ENCODE data around the gene SH3BP2.

SH3BP2 gene

GRCh38 chr4:2878346-2878745, 85.5 kb downstream of the SH3BP2 start:
- DNase-seq (ENCODE audit: low read depth in 2 of 2): no peak

DNA sequence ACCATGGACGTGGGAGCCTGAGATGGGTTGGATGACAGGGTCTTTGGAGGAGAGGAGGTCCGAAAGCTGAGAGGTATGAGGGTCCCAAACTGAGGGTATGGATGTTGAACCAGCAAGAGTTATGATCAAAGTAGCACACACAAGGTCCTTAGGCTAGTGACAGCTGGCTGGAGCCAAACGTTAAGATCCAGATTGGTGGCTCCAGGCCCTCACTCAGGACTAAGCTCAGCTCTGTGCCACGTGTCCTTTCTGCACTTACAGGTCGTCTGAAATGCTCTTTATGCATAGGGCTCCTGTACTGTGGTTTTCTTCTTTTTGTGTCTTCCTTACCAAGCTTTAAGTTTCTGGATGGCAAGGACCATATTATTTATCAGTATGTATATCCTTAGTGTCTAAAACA, 86.1 kb downstream of the SH3BP2 start:
- DNase-seq (ENCODE audit: low read depth in 2 of 2): no peak

DNA sequence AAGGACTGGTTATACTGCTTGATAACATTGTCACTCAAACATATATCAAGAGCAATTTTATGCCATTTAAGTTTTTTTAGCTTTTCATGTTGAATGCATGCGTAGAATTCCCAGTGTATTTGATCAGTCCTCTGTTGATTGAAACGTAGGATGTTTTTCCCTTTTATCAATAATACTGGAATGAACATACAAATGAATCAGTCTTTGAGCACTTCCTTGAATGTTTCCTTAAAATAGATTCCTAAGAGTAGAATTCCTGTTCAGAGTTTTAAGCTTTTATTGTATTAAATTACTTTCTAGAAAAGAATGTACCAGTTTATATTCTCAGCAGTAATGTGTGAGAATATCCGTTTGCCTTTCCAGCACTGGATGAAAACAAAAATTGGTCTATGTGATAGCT, 88.5 kb downstream of the SH3BP2 start:
- DNase-seq (ENCODE audit: low read depth in 2 of 2): no peak

GRCh38 chr4:2882341-2882740, 89.5 kb downstream of the SH3BP2 start:
- DNase-seq (ENCODE audit: low read depth in 2 of 2): no peak

GRCh38 chr4:2886161-2886560, 93.3 kb downstream of the SH3BP2 start:
- DNase-seq (ENCODE audit: low read depth in 2 of 2): no peak

GRCh38 chr4:2886622-2887021, 93.7 kb downstream of the SH3BP2 start:
- DNase-seq (ENCODE audit: low read depth in 2 of 2): no peak

DNA sequence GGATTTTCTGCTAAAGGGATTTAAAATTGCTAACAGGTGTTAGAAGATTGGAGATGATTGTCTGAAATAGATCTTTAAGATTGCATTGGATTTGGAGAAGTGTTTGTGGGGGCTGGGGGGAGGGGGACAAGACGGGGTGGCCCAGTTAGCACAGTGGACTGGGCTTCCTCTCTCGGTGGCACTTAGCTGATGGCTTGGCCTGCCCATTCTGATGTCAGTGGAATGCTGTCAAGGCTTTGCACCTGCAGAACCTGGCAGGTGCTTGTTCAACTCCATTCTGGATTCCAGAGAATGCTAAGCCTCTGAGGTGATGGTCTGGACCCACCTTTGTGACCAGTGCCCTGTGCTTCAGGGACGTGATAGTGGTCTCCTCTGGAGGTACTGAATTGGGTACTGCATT, 94.5 kb downstream of the SH3BP2 start:
- no peak for DNase-seq (ENCODE audit: low read depth in 2 of 2)

DNA sequence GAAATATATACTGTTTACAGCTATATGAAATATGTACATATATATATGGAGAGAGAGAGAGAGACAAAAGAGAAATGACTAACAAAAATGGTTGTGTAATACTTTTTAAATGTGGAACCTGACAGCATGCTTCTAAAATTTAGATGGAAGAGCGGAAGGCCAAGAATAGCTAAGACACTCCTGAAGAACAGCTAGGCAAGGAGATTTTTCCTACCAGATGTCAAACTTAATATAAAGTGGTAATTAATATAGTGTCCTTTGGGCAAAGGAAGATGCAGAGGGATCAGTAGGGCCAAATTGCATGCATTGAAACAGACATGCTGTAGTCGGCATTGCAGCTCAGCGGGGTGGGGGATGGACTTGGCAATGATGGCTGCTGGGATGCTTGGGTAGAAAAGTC, 96.0 kb downstream of the SH3BP2 start:
- DNase-seq (ENCODE audit: low read depth in 2 of 2): no peak

Data from stimulated activated CD8-positive, alpha-beta memory T cell treated with anti-CD3 and anti-CD28 coated beads, Interleukin-7, amount 100 ng/mL, for 1 hour (primary cell).